Measurements from ENCODE around the gene PREPL. TPM values are rescaled to one million over a fixed set of nuclear protein-coding genes. Genes with fewer than 3 reads are reported as not detected.

The PREPL gene
- total RNA-seq, 1 donor from 2014 or later = 38.4 TPM

DNA sequence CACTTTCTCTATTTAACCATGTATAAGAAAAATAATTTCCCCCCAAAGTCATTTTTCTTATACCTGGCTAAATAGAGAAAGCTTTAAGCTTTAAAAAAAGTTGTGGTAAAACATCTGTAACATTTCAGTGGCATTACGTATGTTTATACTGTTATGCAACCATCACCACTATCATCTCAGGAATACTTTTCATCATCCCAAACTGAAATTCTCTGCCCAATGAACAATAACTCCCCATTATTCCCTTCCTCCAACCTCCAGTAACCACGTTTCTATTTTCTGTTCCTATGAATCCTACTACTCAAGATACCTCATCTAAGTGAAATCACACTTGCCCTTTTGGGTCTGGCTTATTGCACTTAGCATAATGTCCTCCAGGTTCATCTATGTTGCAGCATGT is 87.7 kb downstream of the PREPL start:
- TF ChIP-seq, protein P1, sequence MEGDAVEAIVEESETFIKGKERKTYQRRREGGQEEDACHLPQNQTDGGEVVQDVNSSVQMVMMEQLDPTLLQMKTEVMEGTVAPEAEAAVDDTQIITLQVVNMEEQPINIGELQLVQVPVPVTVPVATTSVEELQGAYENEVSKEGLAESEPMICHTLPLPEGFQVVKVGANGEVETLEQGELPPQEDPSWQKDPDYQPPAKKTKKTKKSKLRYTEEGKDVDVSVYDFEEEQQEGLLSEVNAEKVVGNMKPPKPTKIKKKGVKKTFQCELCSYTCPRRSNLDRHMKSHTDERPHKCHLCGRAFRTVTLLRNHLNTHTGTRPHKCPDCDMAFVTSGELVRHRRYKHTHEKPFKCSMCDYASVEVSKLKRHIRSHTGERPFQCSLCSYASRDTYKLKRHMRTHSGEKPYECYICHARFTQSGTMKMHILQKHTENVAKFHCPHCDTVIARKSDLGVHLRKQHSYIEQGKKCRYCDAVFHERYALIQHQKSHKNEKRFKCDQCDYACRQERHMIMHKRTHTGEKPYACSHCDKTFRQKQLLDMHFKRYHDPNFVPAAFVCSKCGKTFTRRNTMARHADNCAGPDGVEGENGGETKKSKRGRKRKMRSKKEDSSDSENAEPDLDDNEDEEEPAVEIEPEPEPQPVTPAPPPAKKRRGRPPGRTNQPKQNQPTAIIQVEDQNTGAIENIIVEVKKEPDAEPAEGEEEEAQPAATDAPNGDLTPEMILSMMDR (IDR thresholded peaks at IDR 0.05; ENCODE audit: partially characterized antibody, unreplicated experiment) = no peak
- Mint-ChIP-seq H3K9me3 (ENCODE audit: unreplicated experiment) (no peaks in the 10 kb centered on the region), H3K27me3 (ENCODE audit: unreplicated experiment) (peaks cover 1% of the 10 kb centered on the region), H3K36me3 (ENCODE audit: unreplicated experiment) (no peaks in the 10 kb centered on the region), H3K4me1 (ENCODE audit: low read depth, unreplicated experiment) (no peaks in the 10 kb centered on the region), H3K4me3 (ENCODE audit: unreplicated experiment) (no peak overlapping the region), H3K27ac (ENCODE audit: unreplicated experiment) (no peak overlapping the region)
- no peak for DNase-seq

DNA sequence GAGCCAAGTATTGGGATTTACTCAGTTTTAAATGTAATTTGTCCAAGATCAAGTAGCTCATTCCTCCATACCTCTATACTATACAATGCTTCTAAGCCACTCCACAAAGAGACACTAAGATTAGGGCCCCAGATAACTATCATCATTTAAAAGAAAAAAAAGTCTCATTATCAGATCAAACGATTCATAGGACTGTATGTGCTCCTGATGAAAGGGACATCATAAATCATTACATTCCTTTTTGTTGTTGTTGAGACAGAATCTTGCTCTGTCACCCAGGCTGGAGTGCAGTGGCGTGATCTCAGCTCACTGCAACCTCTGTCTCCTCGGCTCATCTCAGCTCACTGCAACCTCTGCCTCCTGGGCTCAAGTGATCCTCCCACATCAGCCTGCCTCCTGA is 88.2 kb downstream of the PREPL start:
- TF ChIP-seq, protein P1 (IDR thresholded peaks at IDR 0.05; ENCODE audit: partially characterized antibody, unreplicated experiment) = no peak
- no peak overlapping the region for H3K4me3 Mint-ChIP-seq (ENCODE audit: unreplicated experiment)

DNA sequence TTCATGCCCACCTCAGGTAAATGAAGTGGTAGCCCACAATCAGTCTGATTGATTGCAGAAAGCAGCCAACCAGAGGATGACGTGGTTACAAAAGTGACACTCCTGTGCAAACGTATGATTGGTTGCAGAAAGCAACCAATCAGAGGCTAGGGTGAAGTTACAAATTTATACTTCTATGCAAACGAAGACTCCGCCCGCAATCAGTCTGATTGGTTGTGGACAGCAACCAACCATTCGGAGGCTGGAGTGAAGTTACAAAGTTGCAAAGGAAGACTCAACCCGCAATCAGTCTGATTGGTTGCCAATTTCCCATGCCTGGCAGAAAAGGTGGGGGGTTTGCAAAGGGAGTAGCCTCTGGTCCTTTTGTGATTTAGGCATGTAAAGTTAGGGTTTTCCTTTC is 90.0 kb downstream of the PREPL start:
- no peak for DNase-seq
- Mint-ChIP-seq H3K4me3 (ENCODE audit: unreplicated experiment) (no peak overlapping the region), H3K27me3 (ENCODE audit: unreplicated experiment) (peaks cover 2% of the 10 kb centered on the region), H3K9me3 (ENCODE audit: unreplicated experiment) (no peaks in the 10 kb centered on the region), H3K4me1 (ENCODE audit: low read depth, unreplicated experiment) (peaks cover 4% of the 10 kb centered on the region), H3K36me3 (ENCODE audit: unreplicated experiment) (no peaks in the 10 kb centered on the region), H3K27ac (ENCODE audit: unreplicated experiment) (no peak overlapping the region)
- TF ChIP-seq, protein P1 (IDR thresholded peaks at IDR 0.05; ENCODE audit: partially characterized antibody, unreplicated experiment) = no peak

More for the DNA sequence above, 88.2 kb downstream of the PREPL start:
- H3K36me3 Mint-ChIP-seq (ENCODE audit: unreplicated experiment) = no peaks in the 10 kb centered on the region
- no peak for DNase-seq
- no peak overlapping the region for H3K27ac Mint-ChIP-seq (ENCODE audit: unreplicated experiment)
- H3K4me1 Mint-ChIP-seq (ENCODE audit: low read depth, unreplicated experiment) = peaks cover under 1% of the 10 kb centered on the region
- H3K9me3 Mint-ChIP-seq (ENCODE audit: unreplicated experiment) = no peaks in the 10 kb centered on the region
- H3K27me3 Mint-ChIP-seq (ENCODE audit: unreplicated experiment) = peaks cover 2% of the 10 kb centered on the region

DNA sequence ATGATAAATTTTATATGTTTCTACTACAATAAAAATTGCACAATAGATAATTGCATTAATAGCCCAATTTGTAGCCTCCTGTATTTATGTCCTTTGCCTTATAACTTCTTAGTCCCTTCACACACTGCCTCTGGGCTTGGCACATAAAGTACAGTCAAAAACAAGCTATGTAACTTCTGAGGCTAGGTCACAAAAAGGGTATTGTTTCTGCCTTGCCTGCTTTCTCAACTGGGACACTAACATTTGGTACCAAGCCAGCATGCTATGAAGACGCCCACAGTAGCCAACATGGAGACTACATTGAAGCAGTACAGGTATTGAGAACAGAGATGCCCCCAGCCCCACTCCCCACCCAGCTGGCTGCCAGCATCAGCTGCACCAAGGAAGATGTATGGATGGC is 91.5 kb downstream of the PREPL start:
- DNase-seq = no peak
- Mint-ChIP-seq H3K4me1 (ENCODE audit: low read depth, unreplicated experiment) (peaks cover 4% of the 10 kb centered on the region), H3K9me3 (ENCODE audit: unreplicated experiment) (no peaks in the 10 kb centered on the region), H3K27me3 (ENCODE audit: unreplicated experiment) (peaks cover 2% of the 10 kb centered on the region), H3K4me3 (ENCODE audit: unreplicated experiment) (no peak overlapping the region), H3K36me3 (ENCODE audit: unreplicated experiment) (no peaks in the 10 kb centered on the region), H3K27ac (ENCODE audit: unreplicated experiment) (no peak overlapping the region)
- TF ChIP-seq, protein P1 (IDR thresholded peaks at IDR 0.05; ENCODE audit: partially characterized antibody, unreplicated experiment) = no peak

DNA sequence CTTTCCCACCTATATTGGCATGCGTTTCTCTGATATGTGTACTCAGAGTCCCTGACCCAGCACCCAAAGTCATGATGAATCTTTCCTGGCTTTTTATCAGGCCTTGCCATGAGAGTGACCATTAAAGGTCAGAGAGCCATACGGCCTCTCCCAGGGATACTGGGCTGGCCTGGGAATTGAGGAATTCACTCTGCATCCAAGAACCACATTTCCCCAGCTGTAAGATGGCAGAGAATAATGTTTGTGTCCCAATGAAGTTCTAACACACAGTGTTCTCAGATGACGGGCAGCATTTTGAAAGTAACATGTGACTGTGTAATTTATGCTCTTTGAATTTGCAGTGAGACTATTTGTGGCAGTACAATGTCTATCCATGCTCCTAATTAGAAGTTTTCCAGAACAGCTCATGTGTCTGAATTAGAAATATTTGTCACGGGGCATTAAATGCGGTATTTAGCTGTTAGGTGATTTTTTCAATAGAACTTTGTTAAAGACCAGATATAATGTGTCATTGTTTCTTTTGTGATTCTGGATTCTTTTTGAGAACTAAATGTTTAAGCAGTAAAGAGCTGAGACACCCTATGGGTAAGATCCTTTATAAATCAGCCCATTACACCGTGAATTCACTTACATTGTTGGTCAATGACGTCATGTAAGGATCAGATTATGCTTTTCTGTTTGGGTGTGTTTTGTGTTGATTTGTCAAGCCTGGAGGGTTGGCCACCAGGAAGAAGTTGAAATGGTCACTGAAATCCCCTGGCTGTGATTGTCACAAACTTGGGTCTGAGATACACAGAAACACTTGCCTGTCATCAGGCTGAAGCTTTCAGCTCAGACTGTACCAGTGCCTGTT is 93.3 kb downstream of the PREPL start:
- no peak for DNase-seq
- Mint-ChIP-seq H3K36me3 (ENCODE audit: unreplicated experiment) (no peaks in the 10 kb centered on the region), H3K27me3 (ENCODE audit: unreplicated experiment) (peaks cover 2% of the 10 kb centered on the region), H3K4me3 (ENCODE audit: unreplicated experiment) (no peak overlapping the region), H3K27ac (ENCODE audit: unreplicated experiment) (no peak overlapping the region), H3K9me3 (ENCODE audit: unreplicated experiment) (no peaks in the 10 kb centered on the region), H3K4me1 (ENCODE audit: low read depth, unreplicated experiment) (peaks cover 4% of the 10 kb centered on the region)
- TF ChIP-seq, protein P1 (IDR thresholded peaks at IDR 0.05; ENCODE audit: partially characterized antibody, unreplicated experiment) = no peak
